GM23248 (cell line): ENCODE results near the gene CDC14A.

Source experiments
- EZH2 ChIP-seq: fragments of 200-600 bp; sonication (generic); IDR thresholded peaks from 2 replicates; pipeline ENCODE4 v1.6.1; 2018; ENCODE audit warnings: antibody characterized with exemption, mild to moderate bottlenecking; ENCODE audit not compliant: insufficient read depth, poor library complexity, severe bottlenecking
- EZH2phosphoT487 ChIP-seq: fragments of 200-600 bp; sonication (generic); IDR thresholded peaks from 2 replicates; pipeline ENCODE4 v1.6.1; 2018; ENCODE audit warnings: antibody characterized with exemption, moderate library complexity, mild to moderate bottlenecking, low read depth; ENCODE audit not compliant: insufficient read depth

DNA sequence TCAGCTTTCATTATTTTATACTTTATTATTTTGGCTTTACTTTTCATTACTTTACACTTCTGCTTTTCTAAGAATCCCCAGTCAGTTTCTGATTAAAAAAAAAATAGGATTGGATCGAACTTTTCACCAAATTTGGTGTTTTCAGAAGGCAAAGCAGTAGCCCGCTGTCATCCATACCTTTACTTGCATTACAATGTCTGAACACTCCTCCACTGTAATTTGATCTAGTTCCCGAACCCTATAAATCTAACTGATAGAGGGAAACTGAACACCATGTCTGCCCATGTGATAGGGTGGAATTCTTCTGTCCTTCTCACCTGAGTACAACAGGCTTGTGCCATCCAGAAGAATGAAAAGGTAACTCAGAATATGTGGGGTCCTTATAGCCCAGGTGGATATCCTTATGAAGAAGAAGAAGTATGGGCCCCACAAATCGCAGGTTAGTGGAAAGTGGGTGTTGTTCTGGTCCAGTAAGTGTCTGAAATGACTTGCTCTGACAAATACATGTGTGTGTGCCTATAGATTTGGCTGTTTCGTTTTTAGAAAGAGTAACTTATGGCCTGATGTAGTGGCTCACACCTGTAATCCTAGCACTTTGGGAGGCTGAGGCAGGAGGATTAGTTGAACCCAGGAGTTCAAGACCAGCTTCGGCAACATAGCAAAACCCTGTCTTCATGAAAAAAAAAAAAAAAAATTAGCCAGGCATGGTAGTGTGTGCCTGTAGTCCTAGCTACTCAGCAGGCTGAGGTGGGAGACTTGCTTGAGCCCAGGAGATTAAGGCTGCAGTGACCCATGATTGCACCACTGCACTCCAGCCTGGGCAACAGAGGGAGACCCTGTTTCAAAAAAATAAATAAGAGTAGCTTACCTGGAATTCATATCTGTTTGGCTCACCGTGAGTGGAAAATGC lies 26.6 kb upstream of the CDC14A start:
- TF ChIP-seq EZH2 = no peak
- no peak for TF ChIP-seq EZH2phosphoT487
